ENCODE measurements around the gene PLXNB1.
A peak's percentile ranks its signal among the peaks of the same experiment; 100 is the strongest.

The PLXNB1 gene

DNA sequence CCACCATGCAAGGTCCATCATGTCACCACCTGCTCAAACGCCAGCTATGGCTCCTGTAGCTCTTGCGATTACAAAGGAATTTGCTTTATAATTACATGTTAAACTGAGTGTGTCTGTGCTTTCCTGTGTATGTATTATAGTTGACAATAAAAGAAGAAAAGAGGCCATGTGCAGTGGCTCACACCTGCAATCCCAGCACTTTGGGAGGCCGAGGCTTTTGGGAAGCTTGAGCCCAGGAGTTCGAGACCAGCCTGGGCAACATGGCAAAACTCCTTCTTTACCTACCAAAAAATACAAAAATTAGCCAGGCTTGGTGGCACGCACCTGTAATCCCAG, 43.7 kb upstream of the PLXNB1 start:
- TF ChIP-seq, protein P1, sequence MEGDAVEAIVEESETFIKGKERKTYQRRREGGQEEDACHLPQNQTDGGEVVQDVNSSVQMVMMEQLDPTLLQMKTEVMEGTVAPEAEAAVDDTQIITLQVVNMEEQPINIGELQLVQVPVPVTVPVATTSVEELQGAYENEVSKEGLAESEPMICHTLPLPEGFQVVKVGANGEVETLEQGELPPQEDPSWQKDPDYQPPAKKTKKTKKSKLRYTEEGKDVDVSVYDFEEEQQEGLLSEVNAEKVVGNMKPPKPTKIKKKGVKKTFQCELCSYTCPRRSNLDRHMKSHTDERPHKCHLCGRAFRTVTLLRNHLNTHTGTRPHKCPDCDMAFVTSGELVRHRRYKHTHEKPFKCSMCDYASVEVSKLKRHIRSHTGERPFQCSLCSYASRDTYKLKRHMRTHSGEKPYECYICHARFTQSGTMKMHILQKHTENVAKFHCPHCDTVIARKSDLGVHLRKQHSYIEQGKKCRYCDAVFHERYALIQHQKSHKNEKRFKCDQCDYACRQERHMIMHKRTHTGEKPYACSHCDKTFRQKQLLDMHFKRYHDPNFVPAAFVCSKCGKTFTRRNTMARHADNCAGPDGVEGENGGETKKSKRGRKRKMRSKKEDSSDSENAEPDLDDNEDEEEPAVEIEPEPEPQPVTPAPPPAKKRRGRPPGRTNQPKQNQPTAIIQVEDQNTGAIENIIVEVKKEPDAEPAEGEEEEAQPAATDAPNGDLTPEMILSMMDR (conservative IDR thresholded peaks at IDR 0.05) = no peak
- H3K27ac ChIP-seq = peak overlapping the region; percentile 97

DNA sequence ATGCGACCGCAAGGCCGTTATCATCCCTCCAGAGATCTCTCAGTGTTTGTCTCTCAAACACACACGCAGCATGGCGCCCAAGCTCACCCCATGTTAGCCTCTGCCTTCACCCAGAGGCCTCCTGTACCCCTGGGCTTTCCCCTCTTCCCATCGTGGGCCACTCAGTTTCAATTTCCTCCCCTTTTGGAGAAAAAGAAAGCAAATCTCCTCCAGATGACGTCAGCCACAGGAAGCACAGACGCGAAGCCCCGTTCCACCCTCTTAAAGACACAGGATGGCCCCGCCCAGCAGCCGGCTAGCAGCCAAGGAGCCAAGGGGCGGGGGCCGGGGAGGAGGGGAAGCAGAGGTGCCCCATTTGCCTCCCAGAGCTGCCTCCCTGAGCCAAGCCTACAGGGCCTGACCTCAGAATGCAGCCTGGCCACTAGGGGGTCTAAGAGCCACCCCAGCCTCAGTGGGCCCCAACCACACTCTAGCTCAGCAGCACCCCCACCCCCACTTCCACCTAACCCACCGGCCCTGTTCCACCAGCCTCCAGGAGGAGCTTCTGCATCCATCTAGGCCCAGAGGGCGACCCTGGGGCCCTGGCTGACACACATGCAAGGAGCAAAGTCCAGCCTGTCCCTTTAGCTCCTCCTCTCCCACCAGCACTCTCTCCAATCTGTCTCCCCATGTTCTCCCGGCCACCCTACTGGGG, 43.2 kb upstream of the PLXNB1 start:
- H3K27ac ChIP-seq = peak overlapping the region; percentile 97
- TF ChIP-seq, protein P1 (conservative IDR thresholded peaks at IDR 0.05) = peak; percentile 65

DNA sequence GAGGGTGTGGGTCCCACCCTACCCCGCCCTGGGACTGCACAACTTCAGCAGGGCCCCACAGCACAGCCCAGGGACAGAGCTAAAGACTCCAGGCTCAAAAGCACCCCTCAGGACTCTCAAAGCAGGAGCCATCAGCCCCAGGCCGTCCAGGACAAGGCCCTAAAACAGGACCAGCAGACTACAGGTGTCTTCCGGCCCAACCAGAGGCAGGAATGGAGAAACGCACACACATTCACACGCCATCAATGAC, 42.7 kb upstream of the PLXNB1 start:
- peak overlapping the region; percentile 97 for H3K27ac ChIP-seq
- TF ChIP-seq, protein P1 (conservative IDR thresholded peaks at IDR 0.05) = no peak

DNA sequence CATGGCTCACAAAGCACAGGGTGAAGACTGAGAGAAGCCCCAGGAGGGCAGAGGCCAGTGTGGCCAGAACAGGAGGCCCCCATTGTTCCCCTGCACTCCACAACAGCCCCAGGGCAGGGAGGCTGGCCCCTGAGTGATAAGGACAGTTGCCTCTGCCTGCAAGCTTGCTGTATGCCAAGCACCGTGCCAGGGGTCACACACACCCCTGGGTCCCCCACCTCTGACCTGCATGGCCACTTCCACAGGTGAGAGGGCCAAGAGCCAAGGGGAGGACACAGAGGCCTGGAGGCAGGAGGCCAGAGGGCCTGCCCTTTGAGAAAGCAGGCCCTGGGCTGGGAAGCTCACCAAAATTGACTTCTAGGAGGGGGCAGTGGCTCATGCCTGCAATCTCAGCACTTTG, 40.4 kb upstream of the PLXNB1 start:
- TF ChIP-seq, protein P1 (conservative IDR thresholded peaks at IDR 0.05) = no peak
- peak overlapping the region; percentile 97 for H3K27ac ChIP-seq

DNA sequence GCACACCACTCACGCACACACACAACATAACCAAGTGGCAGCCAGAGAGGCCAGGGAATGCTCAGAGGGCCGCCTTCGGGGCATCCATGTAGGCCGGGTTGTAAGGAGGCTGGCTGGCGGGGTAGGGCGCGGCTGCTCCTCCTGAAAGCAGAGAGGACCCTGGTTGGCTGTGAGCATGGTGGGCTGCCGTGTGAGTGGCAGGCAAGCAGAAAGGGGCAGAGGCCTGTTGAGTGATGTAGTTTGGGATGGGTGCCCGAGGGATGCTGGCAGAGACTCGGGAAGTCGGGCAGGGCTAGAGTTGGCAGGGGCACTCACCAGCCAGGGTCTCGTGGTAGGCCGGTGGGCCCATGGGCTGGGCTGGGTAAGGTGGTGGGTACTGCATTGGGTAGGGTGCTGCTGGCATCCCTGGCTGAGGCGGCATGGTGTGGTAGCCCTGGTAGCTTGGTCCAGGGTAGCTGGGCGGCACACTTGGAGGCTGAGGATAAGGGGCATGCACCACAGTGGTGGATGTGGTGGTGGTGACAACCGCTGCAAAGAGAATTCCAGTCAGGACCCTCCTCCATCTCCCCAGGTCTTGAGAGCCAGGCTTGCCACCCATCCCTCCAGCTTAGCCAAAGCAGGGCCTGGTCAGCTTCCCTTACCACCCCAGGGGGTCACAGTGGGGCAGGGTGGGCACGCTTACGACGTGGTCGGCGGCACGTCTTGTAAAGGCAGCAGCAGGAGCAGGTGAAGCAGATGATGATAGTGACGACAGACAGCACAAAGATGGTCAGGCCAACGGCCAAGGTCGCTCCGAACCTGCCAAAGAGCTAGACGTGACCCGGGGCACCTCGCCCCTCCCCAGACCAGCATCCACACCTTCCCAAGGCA, 39.4 kb upstream of the PLXNB1 start:
- TF ChIP-seq, protein P1 (conservative IDR thresholded peaks at IDR 0.05) = no peak
- H3K27ac ChIP-seq = peak overlapping the region; percentile 100

DNA sequence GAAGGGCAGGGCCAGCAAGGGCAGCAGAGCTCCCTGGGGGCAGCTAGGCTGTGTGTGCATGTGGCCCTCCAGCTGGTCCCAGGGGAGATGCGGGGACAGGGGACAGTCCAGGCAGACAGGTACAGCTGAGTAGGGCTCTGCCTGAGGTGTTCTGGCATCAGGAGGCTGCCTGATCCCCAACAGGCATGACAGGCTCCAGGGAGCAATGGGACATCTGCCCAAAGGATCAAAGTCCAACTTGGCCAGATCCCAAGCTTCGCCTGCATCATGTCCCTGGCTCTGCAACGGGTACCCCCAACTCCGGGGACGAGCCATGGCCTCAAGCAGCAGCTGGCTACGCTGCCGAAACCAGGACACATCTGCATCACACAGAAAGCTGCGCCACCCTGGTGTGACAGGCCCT, 38.4 kb upstream of the PLXNB1 start:
- peak overlapping the region; percentile 100 for H3K27ac ChIP-seq

More for the DNA sequence above, 38.4 kb upstream of the PLXNB1 start:
- TF ChIP-seq, protein P1 (conservative IDR thresholded peaks at IDR 0.05) = no peak

All from VCaP (cell line).